ENCODE data around the gene PAM. TPM values are rescaled to one million over a fixed set of nuclear protein-coding genes. Genes with fewer than 3 reads are reported as not detected.
"Not testable (repeated sequence)": the region's sequence is repeated elsewhere in the genome, so short reads cannot be mapped to it uniquely, and the experiment has no call there.

PAM gene
- total RNA-seq, 1 donor from 2014 or later: 85.6 TPM

DNA sequence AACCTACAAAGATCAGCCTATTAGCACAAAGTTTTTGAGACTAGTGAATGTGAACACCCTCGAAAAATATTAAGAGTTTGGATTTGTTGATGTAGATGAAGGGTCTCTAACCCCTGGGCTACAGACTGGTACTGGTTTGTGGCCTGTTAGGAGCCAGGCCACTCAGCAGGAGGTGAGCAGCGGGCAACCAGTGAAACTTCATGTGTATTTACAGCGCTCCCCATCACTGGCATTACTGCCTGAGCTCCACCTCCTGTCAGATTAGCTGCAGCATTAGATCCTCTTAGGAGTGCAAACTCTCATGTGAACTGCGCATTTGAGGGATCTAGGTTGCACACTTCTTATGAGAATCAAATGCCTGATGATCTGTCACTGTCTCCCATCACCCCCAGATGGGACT is 11.2 kb upstream of the PAM start:
- TF ChIP-seq, protein P1, sequence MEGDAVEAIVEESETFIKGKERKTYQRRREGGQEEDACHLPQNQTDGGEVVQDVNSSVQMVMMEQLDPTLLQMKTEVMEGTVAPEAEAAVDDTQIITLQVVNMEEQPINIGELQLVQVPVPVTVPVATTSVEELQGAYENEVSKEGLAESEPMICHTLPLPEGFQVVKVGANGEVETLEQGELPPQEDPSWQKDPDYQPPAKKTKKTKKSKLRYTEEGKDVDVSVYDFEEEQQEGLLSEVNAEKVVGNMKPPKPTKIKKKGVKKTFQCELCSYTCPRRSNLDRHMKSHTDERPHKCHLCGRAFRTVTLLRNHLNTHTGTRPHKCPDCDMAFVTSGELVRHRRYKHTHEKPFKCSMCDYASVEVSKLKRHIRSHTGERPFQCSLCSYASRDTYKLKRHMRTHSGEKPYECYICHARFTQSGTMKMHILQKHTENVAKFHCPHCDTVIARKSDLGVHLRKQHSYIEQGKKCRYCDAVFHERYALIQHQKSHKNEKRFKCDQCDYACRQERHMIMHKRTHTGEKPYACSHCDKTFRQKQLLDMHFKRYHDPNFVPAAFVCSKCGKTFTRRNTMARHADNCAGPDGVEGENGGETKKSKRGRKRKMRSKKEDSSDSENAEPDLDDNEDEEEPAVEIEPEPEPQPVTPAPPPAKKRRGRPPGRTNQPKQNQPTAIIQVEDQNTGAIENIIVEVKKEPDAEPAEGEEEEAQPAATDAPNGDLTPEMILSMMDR (conservative IDR thresholded peaks at IDR 0.05): no peak
- peaks cover 20% of the 10 kb centered on the region for H3K4me1 Mint-ChIP-seq
- H3K27ac Mint-ChIP-seq (ENCODE audit: unreplicated experiment): no peak overlapping the region
- H3K36me3 Mint-ChIP-seq (ENCODE audit: low read depth): no peaks in the 10 kb centered on the region
- DNase-seq (ENCODE audit: low read depth, low spot score): no peak
- no peaks in the 10 kb centered on the region for H3K27me3 Mint-ChIP-seq (ENCODE audit: low read depth)
- no peak overlapping the region for H3K4me3 Mint-ChIP-seq
- H3K9me3 Mint-ChIP-seq: peaks cover 3% of the 10 kb centered on the region

DNA sequence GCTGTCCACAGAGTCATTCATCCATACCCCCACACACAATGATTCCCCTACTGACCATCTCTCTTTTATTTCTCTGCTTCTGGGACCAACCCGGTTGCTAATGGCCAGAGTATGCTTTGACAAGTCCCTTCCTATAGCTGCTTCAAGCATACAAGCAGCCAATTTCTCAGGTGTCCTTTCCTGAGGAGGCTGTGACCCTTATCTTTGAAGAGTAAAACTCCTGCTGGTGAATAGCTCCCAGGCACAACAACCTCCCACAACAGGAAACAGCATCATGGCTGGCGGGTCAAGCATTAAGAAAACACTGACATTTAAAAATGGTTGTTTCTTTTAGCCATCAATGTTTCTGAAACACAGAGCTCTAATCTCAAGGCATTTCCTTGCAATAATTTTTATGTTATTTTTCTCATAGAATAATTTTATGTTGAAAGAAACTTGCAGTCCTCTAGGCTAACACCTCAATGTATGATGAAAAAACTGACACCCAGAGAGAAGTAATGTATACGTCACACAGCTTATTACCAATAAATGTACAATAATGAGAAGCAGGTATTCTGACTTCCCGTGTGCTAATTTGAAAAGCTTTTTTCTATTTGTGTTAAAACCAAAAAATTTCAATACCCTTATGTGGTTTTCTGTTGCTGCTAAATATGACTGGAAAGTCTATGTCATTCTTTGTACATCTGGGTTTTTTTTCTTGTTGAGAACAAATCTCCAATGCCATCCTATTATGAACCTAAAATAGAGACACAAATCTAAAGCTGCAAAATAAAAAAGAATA is 7.5 kb upstream of the PAM start:
- TF ChIP-seq, protein P1 (conservative IDR thresholded peaks at IDR 0.05): no peak
- Mint-ChIP-seq H3K4me1 (peaks cover 31% of the 10 kb centered on the region), H3K27ac (ENCODE audit: unreplicated experiment) (no peak overlapping the region), H3K9me3 (peaks cover 3% of the 10 kb centered on the region), H3K36me3 (ENCODE audit: low read depth) (no peaks in the 10 kb centered on the region), H3K27me3 (ENCODE audit: low read depth) (no peaks in the 10 kb centered on the region), H3K4me3 (no peak overlapping the region)
- DNase-seq (ENCODE audit: low read depth, low spot score): no peak

DNA sequence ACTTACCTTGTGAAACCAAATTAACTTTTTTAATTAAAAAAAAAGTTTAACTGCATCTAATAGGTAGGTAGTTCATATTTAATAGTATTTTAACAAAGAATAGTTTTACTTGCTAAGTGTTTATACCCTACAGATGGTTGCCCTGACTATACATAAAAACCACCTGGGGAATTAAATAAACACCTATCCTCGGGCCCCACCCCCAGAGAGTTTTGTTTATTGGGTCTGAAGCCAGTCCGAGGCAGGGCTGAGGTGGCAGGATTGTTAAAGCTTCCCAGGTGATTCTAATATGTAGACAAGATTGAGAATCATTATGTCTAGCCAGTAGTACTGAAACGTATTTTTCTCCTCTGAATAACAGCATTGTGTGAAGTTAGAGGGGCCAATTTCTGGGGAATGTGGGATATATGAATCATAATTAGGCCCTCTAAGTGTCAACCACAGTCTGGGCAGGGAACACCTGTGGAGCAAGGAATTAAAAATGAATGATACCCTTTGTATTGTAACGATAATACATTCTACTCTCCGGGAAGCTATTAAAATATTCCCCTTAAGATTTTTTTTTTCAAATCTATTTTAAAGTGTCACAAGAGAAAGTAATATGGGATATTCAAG is 5.6 kb upstream of the PAM start:
- Mint-ChIP-seq H3K36me3 (ENCODE audit: low read depth) (no peaks in the 10 kb centered on the region), H3K27ac (ENCODE audit: unreplicated experiment) (no peak overlapping the region), H3K4me3 (no peak overlapping the region), H3K9me3 (peaks cover 3% of the 10 kb centered on the region), H3K27me3 (ENCODE audit: low read depth) (peaks cover 11% of the 10 kb centered on the region), H3K4me1 (peaks cover 34% of the 10 kb centered on the region)
- DNase-seq (ENCODE audit: low read depth, low spot score): no peak
- TF ChIP-seq, protein P1 (conservative IDR thresholded peaks at IDR 0.05): no peak

DNA sequence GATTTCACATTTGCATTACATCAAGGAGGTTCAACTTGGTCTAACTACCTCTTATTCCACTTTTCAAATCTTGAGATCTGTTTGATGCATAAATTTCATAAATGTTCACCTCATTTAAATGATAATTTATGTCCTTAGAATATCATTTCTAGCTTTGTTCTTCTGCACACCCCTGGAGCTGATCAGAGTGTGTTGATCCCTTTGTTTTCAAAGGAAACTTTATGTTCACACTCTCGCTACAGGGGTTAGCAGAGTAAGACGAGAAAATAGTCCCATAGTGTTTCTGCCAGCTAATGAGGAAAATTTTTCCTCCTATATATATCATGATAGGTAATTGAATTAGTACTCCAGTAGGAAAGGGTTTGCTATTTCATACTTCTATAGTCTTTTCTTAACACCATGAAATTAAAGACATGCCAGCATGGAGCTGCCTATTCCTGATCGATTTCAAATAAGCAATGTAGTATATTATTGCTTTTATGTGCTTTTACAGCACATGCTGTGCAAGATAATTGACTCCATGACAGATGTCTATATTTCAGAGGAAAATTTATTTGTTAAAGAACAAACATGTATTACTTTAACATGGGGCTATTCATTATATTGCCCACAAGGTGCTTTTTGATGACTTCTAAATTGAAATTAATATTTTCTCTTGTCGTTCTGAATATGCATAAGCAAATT is 4.8 kb upstream of the PAM start:
- TF ChIP-seq, protein P1 (conservative IDR thresholded peaks at IDR 0.05): no peak
- H3K27ac Mint-ChIP-seq (ENCODE audit: unreplicated experiment): no peak overlapping the region

DNA sequence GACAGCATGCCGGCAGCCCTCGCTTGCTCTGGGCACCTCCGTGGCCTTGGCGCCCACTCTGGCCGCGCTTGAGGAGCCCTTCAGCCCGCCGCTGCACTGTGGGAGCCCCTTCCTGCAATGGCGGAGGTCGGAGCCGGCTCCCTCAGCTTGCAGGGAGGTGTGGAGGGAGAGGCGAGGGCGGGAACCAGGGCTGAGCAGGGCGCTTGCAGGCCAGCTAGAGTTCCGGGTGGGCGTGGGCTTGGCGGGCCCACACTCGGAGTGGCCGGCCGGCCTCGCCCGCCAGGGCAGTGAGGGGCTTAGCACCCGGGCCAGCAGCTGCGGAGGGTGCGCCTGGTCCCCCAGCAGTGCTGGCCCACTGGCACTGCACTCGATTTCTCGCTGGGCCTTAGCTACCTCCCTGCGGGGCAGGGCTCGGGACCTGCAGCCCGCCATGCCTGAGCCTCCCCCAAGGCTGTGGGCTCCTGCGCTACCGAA is 3.2 kb upstream of the PAM start:
- H3K9me3 Mint-ChIP-seq; H3K27ac Mint-ChIP-seq (ENCODE audit: unreplicated experiment); DNase-seq (ENCODE audit: low read depth, low spot score); H3K36me3 Mint-ChIP-seq (ENCODE audit: low read depth): not testable (repeated sequence)
- Mint-ChIP-seq H3K4me3 (peak overlapping the region; percentile 10), H3K4me1 (peaks cover 45% of the 10 kb centered on the region), H3K27me3 (ENCODE audit: low read depth) (peaks cover 12% of the 10 kb centered on the region)

More for the DNA sequence above, 4.8 kb upstream of the PAM start:
- H3K4me1 Mint-ChIP-seq: peaks cover 36% of the 10 kb centered on the region
- H3K27me3 Mint-ChIP-seq (ENCODE audit: low read depth): peaks cover 12% of the 10 kb centered on the region
- peak overlapping the region; percentile 36 for H3K4me3 Mint-ChIP-seq
- H3K9me3 Mint-ChIP-seq: peaks cover 3% of the 10 kb centered on the region
- H3K36me3 Mint-ChIP-seq (ENCODE audit: low read depth): no peaks in the 10 kb centered on the region
- no peak for DNase-seq (ENCODE audit: low read depth, low spot score)
